Measurements from ENCODE around the gene ZNF839. TPM values are rescaled to one million over a fixed set of nuclear protein-coding genes. Genes with fewer than 3 reads are reported as not detected.

Gene ZNF839
- total and polyA plus RNA-seq, 2 of the 4 experiments (the other 2 are of a cell fraction) = 5.7 to 10.7 TPM

- Histone ChIP-seq H3K9ac (ENCODE audit: low read depth, low read length) (no peak overlapping the region), H2BK15ac (ENCODE audit: low read depth, low read length) (no peak overlapping the region), H3K4me3 (ENCODE audit: insufficient read depth, low read depth, low read length) (no peak overlapping the region), H3K4me1 (ENCODE audit: control insufficient read depth, insufficient read depth, low read length) (peaks cover 2% of the 10 kb centered on the region; the same call in 1 of the 2 replicates), H2AFZ (replicated peaks; ENCODE audit: low read length, poor library complexity) (no peak overlapping the region), H3K9me3 (ENCODE audit: control insufficient read depth, insufficient read depth, low read length) (no peaks in the 10 kb centered on the region), H3K36me3 (ENCODE audit: control insufficient read depth, insufficient read depth, low read length) (peaks cover 6% of the 10 kb centered on the region; the same call in 1 of the 2 replicates), H3K18ac (ENCODE audit: low read depth, low read length) (no peak overlapping the region), H3K79me1 (ENCODE audit: low read depth in 1 of 2, low read length in 2 of 2) (peaks cover 2 to 19% of the 10 kb centered on the region in 2 experiments; a peak in 3 of 4 replicates), H3K27ac (ENCODE audit: insufficient read depth, low read length) (no peak overlapping the region), H4K91ac (ENCODE audit: insufficient read depth, low read depth, low read length) (no peak overlapping the region), H4K5ac (ENCODE audit: low read depth, low read length) (no peak overlapping the region), H2BK5ac (ENCODE audit: low read depth, low read length, poor library complexity, severe bottlenecking) (no peak overlapping the region), H2AK9ac (replicated peaks; ENCODE audit: low read depth, low read length, poor library complexity) (no peak overlapping the region), H4K20me1 (ENCODE audit: insufficient read depth, low read length) (no peaks in the 10 kb centered on the region), H2BK20ac (ENCODE audit: low read depth, low read length) (no peak overlapping the region), H3K23ac (ENCODE audit: low read depth, low read length) (no peak overlapping the region), H3K4me2 (ENCODE audit: low read depth, low read length) (no peak overlapping the region), H3K9me1 (ENCODE audit: insufficient read depth, low read length) (no peaks in the 10 kb centered on the region), H3K14ac (replicated peaks; ENCODE audit: low read depth, low read length) (no peak overlapping the region), H3K4ac (ENCODE audit: low read depth, low read length) (no peak overlapping the region), H2BK120ac (ENCODE audit: low read depth, low read length) (no peak overlapping the region), H3K27me3 (ENCODE audit: control insufficient read depth, insufficient read depth, low read length) (no peaks in the 10 kb centered on the region), H2AK5ac (ENCODE audit: low read depth, low read length) (no peak overlapping the region), H4K8ac (ENCODE audit: low read depth in 2 of 2, low read length in 2 of 2) (no peak overlapping the region), H3K56ac (ENCODE audit: extremely low read depth, insufficient read depth, low read length) (no peak overlapping the region)
- in situ Hi-C loops (cut with MboI; ENCODE audit: low sequenced_read_pairs) (no loop called here), intact Hi-C loops (cut with micrococcal nuclease) (no loop called here), dilution Hi-C loops (cut with HindIII; ENCODE audit: low sequenced_read_pairs, unreplicated experiment) (no loop called here)
- TF ChIP-seq RAD21 (IDR thresholded peaks at IDR 0.05; ENCODE audit: low read length) (no peak), SMC3 (IDR thresholded peaks at IDR 0.05; ENCODE audit: low read depth, low read length) (no peak), USF2 (IDR thresholded peaks at IDR 0.05; ENCODE audit: low read depth, low read length) (no peak), ELK1 (IDR thresholded peaks at IDR 0.05; ENCODE audit: borderline replicate concordance, low read depth, low read length) (no peak), MAZ (IDR thresholded peaks at IDR 0.05; ENCODE audit: borderline replicate concordance, low read depth, low read length) (no peak), RCOR1 (IDR thresholded peaks at IDR 0.05; ENCODE audit: insufficient replicate concordance, low read length) (no peak), CEBPB (IDR thresholded peaks at IDR 0.05; ENCODE audit: low read depth, low read length) (no peak), POLR2A (IDR thresholded peaks at IDR 0.05; ENCODE audit: low read depth, low read length) (no peak), MXI1 (IDR thresholded peaks at IDR 0.05; ENCODE audit: borderline replicate concordance, low read depth, low read length) (no peak), NFE2L2 (IDR thresholded peaks at IDR 0.05; ENCODE audit: low read depth, low read length) (no peak), CTCF (conservative IDR thresholded peaks at IDR 0.05; ENCODE audit: low read depth, low read length) (no peak), CHD1 (IDR thresholded peaks at IDR 0.05; ENCODE audit: low read depth, low read length) (no peak), BHLHE40 (IDR thresholded peaks at IDR 0.05; ENCODE audit: low read depth, low read length) (no peak), MAFK (IDR thresholded peaks at IDR 0.05; ENCODE audit: low read depth, low read length) (no peak), FOS (IDR thresholded peaks at IDR 0.05; ENCODE audit: low read depth, low read length) (no peak), RFX5 (IDR thresholded peaks at IDR 0.05; ENCODE audit: low read depth, low read length) (no peak)
- DNase-seq (no peak), ATAC-seq (ENCODE audit: low read depth) (no peak)
- WGBS, 2 experiments (ENCODE audit: extremely low coverage in 2 of 2, insufficient read length in 1 of 2) = 100% methylated on average over 4 of the region's 14 CpGs; no CpG with 5 or more reads in 1 of the 2 experiments
- ChIA-PET CTCF (no interaction called here), POLR2A (ENCODE audit: unreplicated experiment) (no interaction called here)
- BruUV-seq (replicated peaks) = no TSS peak
Observed at GRCh38 chr14:102326583-102326982, 7.0 kb downstream of the ZNF839 start.

All from IMR-90 (cell line).